ENCODE results near the gene GZF1.

GRCh38 chr20:23346002-23346401 is 16.0 kb upstream of the GZF1 start:
- TF ChIP-seq CTCF (IDR thresholded peaks at IDR 0.05; ENCODE audit: low read depth, low read length) (no peak), POLR2A (IDR thresholded peaks at IDR 0.05; ENCODE audit: extremely low read depth, insufficient read length) (no peak)
